ENCODE measurements around the gene B4GALT1. TPM values are rescaled to one million over a fixed set of nuclear protein-coding genes. Genes with fewer than 3 reads are reported as not detected.
A peak's percentile ranks its signal among the peaks of the same experiment; 100 is the strongest.

B4GALT1 gene
- total RNA-seq, 6 experiments from 2014 or later: 87.2 to 116 (median 106) TPM

GRCh38 chr9:33182519-33182918 is 15.4 kb upstream of the B4GALT1 start:
- peaks cover 4% of the 10 kb centered on the region; the same call in 1 of the 2 replicates for H3K36me3 Mint-ChIP-seq (ENCODE audit: low read depth)
- H3K4me1 Mint-ChIP-seq (ENCODE audit: low read depth): peaks cover 62% of the 10 kb centered on the region
- peaks cover 4% of the 10 kb centered on the region for H3K27me3 Mint-ChIP-seq (ENCODE audit: insufficient read depth)
- DNase-seq: no peak
- no peak for TF ChIP-seq CTCF (IDR thresholded peaks at IDR 0.05)
- H3K4me3 Mint-ChIP-seq: no peak overlapping the region
- H3K9me3 Mint-ChIP-seq: no peaks in the 10 kb centered on the region
- no peak overlapping the region for H3K27ac Mint-ChIP-seq

GRCh38 chr9:33180526-33181184 is 13.5 kb upstream of the B4GALT1 start:
- Mint-ChIP-seq H3K27me3 (ENCODE audit: insufficient read depth) (peaks cover 4% of the 10 kb centered on the region), H3K4me1 (ENCODE audit: low read depth) (peaks cover 45% of the 10 kb centered on the region), H3K27ac (peak overlapping the region; percentile 75), H3K4me3 (peak overlapping the region; percentile 21; the same call in 1 of the 2 replicates), H3K9me3 (no peaks in the 10 kb centered on the region), H3K36me3 (ENCODE audit: low read depth) (peaks cover 4% of the 10 kb centered on the region; the same call in 1 of the 2 replicates)
- DNase-seq: peak; percentile 65
- no peak for TF ChIP-seq CTCF (IDR thresholded peaks at IDR 0.05)

- no peaks in the 10 kb centered on the region for H3K9me3 Mint-ChIP-seq
- DNase-seq: no peak
- peaks cover 35% of the 10 kb centered on the region for H3K4me1 Mint-ChIP-seq (ENCODE audit: low read depth)
- no peak overlapping the region for H3K27ac Mint-ChIP-seq
- H3K27me3 Mint-ChIP-seq (ENCODE audit: insufficient read depth): no peaks in the 10 kb centered on the region
- H3K36me3 Mint-ChIP-seq (ENCODE audit: low read depth): peaks cover 4% of the 10 kb centered on the region; the same call in 1 of the 2 replicates
- peak; percentile 24 for TF ChIP-seq CTCF (IDR thresholded peaks at IDR 0.05)
- no peak overlapping the region for H3K4me3 Mint-ChIP-seq
Measured at GRCh38 chr9:33178972-33179697, 12.0 kb upstream of the B4GALT1 start.

GRCh38 chr9:33177639-33178038 is 10.5 kb upstream of the B4GALT1 start:
- Mint-ChIP-seq H3K4me3 (no peak overlapping the region), H3K4me1 (ENCODE audit: low read depth) (peaks cover 36% of the 10 kb centered on the region)

GRCh38 chr9:33177086-33177485 is 9.9 kb upstream of the B4GALT1 start:
- peaks cover 4% of the 10 kb centered on the region; the same call in 1 of the 2 replicates for H3K36me3 Mint-ChIP-seq (ENCODE audit: low read depth)
- H3K4me3 Mint-ChIP-seq: no peak overlapping the region
- no peak for DNase-seq
- no peaks in the 10 kb centered on the region for H3K9me3 Mint-ChIP-seq
- H3K4me1 Mint-ChIP-seq (ENCODE audit: low read depth): peaks cover 36% of the 10 kb centered on the region
- peaks cover 3% of the 10 kb centered on the region; the same call in 1 of the 2 replicates for H3K27me3 Mint-ChIP-seq (ENCODE audit: insufficient read depth)
- no peak for TF ChIP-seq CTCF (IDR thresholded peaks at IDR 0.05)
- H3K27ac Mint-ChIP-seq: no peak overlapping the region

More at GRCh38 chr9:33177639-33178038, 10.5 kb upstream of the B4GALT1 start:
- no peaks in the 10 kb centered on the region for H3K9me3 Mint-ChIP-seq
- peaks cover 4% of the 10 kb centered on the region; the same call in 1 of the 2 replicates for H3K36me3 Mint-ChIP-seq (ENCODE audit: low read depth)
- no peak overlapping the region for H3K27ac Mint-ChIP-seq
- peaks cover 3% of the 10 kb centered on the region; the same call in 1 of the 2 replicates for H3K27me3 Mint-ChIP-seq (ENCODE audit: insufficient read depth)
- no peak for DNase-seq
- no peak for TF ChIP-seq CTCF (IDR thresholded peaks at IDR 0.05)
